Astrocyte (in vitro differentiated cells and primary cell): ENCODE results near the gene LAMC1. TPM values are rescaled to one million over a fixed set of nuclear protein-coding genes. Genes with fewer than 3 reads are reported as not detected.

Source experiments
- DNase-seq: peaks from one replicate; pipeline ENCODE4 v3.0.0-alpha.2; 2010; ENCODE audit warnings: low read depth
- FAIRE-seq: peaks from 2 replicates; lab custom pipeline; 2011; peaks lifted over from hg19 to GRCh38; lab: Jason Lieb, UNC
- H2AFZ ChIP-seq: 2 replicates; pipeline ENCODE4 v1.6.0; 2012; ENCODE audit warnings: low read depth, low read length, inconsistent platforms
- H3K27ac ChIP-seq: 2 replicates; pipeline ENCODE4 v1.5.1; 2011; ENCODE audit warnings: low read depth, low read length, inconsistent platforms
- H3K27me3 ChIP-seq: 2 replicates; pipeline ENCODE4 v1.6.0; 2011; ENCODE audit warnings: low read length, inconsistent platforms; ENCODE audit not compliant: insufficient read depth
- H3K36me3 ChIP-seq: 2 replicates; pipeline ENCODE4 v1.5.1; 2011; ENCODE audit warnings: low read length, inconsistent platforms; ENCODE audit not compliant: insufficient read depth
- H3K4me1 ChIP-seq: 2 replicates; pipeline ENCODE4 v1.5.1; 2011; ENCODE audit warnings: low read length, inconsistent platforms; ENCODE audit not compliant: insufficient read depth
- H3K4me2 ChIP-seq: 2 replicates; pipeline ENCODE4 v1.6.0; 2012; ENCODE audit warnings: low read length, inconsistent platforms
- H3K4me3 ChIP-seq: 2 replicates; pipeline ENCODE4 v1.5.1; 2011; ENCODE audit warnings: low read depth, mild to moderate bottlenecking, low read length, inconsistent platforms; ENCODE audit not compliant: insufficient read depth
- H3K79me2 ChIP-seq: 2 replicates; pipeline ENCODE4 v1.6.0; 2012; ENCODE audit warnings: mild to moderate bottlenecking, low read length, inconsistent platforms; ENCODE audit not compliant: insufficient read depth
- H3K9ac ChIP-seq: 2 replicates; pipeline ENCODE4 v1.6.0; 2012; ENCODE audit warnings: mild to moderate bottlenecking, low read length, inconsistent platforms
- H3K9me3 ChIP-seq: 2 replicates; pipeline ENCODE4 v1.5.1; 2012; ENCODE audit warnings: low read depth, mild to moderate bottlenecking, low read length, inconsistent platforms; ENCODE audit not compliant: insufficient read depth
- H4K20me1 ChIP-seq: 2 replicates; pipeline ENCODE4 v1.6.0; 2012; ENCODE audit warnings: low read length, inconsistent platforms; ENCODE audit not compliant: insufficient read depth
- H3K27ac Mint-ChIP-seq: one replicate; pipeline ENCODE4 v1.8.0; 2021; ENCODE audit warnings: mild to moderate bottlenecking, mixed read lengths; ENCODE audit not compliant: unreplicated experiment
- H3K27me3 Mint-ChIP-seq: one replicate; pipeline ENCODE4 v1.8.0; 2021; ENCODE audit warnings: low read depth, mixed read lengths; ENCODE audit not compliant: unreplicated experiment
- H3K36me3 Mint-ChIP-seq: one replicate; pipeline ENCODE4 v1.8.0; 2021; ENCODE audit warnings: low read depth, mixed read lengths; ENCODE audit not compliant: unreplicated experiment
- H3K4me1 Mint-ChIP-seq: one replicate; pipeline ENCODE4 v1.8.0; 2021; ENCODE audit warnings: low read depth, mixed read lengths; ENCODE audit not compliant: unreplicated experiment
- H3K4me3 Mint-ChIP-seq: one replicate; pipeline ENCODE4 v1.8.0; 2021; ENCODE audit warnings: mild to moderate bottlenecking, moderate library complexity, mixed read lengths; ENCODE audit not compliant: unreplicated experiment
- H3K9me3 Mint-ChIP-seq: one replicate; pipeline ENCODE4 v1.8.0; 2021; ENCODE audit warnings: mild to moderate bottlenecking, mixed read lengths; ENCODE audit not compliant: unreplicated experiment
- CTCF ChIP-seq: IDR thresholded peaks from 2 replicates; pipeline ENCODE4 v1.5.1; 2011; ENCODE audit warnings: low read depth, mild to moderate bottlenecking, inconsistent platforms, low read length, moderate library complexity; ENCODE audit not compliant: insufficient read depth
- EZH2 ChIP-seq: IDR thresholded peaks from 2 replicates; pipeline ENCODE4 v1.6.1; 2012; ENCODE audit warnings: mild to moderate bottlenecking, low read length, inconsistent platforms; ENCODE audit not compliant: insufficient read depth
- total RNA-seq: library from RNA; stranded (reverse); gene quantifications from 2 replicates; pipeline ENCODE4 v1.2.1, GENCODE V29; 2021

Gene LAMC1
- total RNA-seq, 1 donor from 2014 or later = 270 TPM

- H3K4me3 Mint-ChIP-seq = no peak overlapping the region
- H3K4me3 ChIP-seq = no peak overlapping the region
- peaks cover 19% of the 10 kb centered on the region for H3K4me1 Mint-ChIP-seq
- H3K36me3 Mint-ChIP-seq = peaks cover 3% of the 10 kb centered on the region
- peaks cover 95% of the 10 kb centered on the region for H4K20me1 ChIP-seq
- no peaks in the 10 kb centered on the region for H3K9me3 Mint-ChIP-seq
- H3K4me1 ChIP-seq = peaks cover 38% of the 10 kb centered on the region
- no peak overlapping the region for H3K27ac Mint-ChIP-seq
- no peak overlapping the region for H2AFZ ChIP-seq
- no peak overlapping the region for H3K27ac ChIP-seq
- no peak overlapping the region for H3K9ac ChIP-seq
- no peaks in the 10 kb centered on the region for H3K9me3 ChIP-seq
- no peaks in the 10 kb centered on the region for H3K27me3 ChIP-seq
- DNase-seq (no peak), FAIRE-seq (no peak)
- H3K27me3 Mint-ChIP-seq = no peaks in the 10 kb centered on the region
- H3K36me3 ChIP-seq = peaks cover 9% of the 10 kb centered on the region
- H3K4me2 ChIP-seq = peak overlapping the region; percentile 49
- TF ChIP-seq CTCF (no peak), EZH2 (no peak)
- peaks cover 100% of the 10 kb centered on the region for H3K79me2 ChIP-seq
These were observed 75.1 kb downstream of the LAMC1 start for GRCh38 chr1:183098317-183098716.

GRCh38 chr1:183100361-183100974 is 77.2 kb downstream of the LAMC1 start:
- Mint-ChIP-seq H3K27ac (no peak overlapping the region), H3K4me3 (no peak overlapping the region), H3K27me3 (no peaks in the 10 kb centered on the region), H3K4me1 (peaks cover 7% of the 10 kb centered on the region), H3K9me3 (no peaks in the 10 kb centered on the region), H3K36me3 (peaks cover 6% of the 10 kb centered on the region)
- no peak overlapping the region for H3K4me3 ChIP-seq
- no peak overlapping the region for H3K27ac ChIP-seq
- H3K36me3 ChIP-seq = peaks cover 20% of the 10 kb centered on the region
- H3K4me2 ChIP-seq = peak overlapping the region; percentile 5
- FAIRE-seq (no peak), DNase-seq (no peak)
- H3K4me1 ChIP-seq = peaks cover 27% of the 10 kb centered on the region
- H2AFZ ChIP-seq = no peak overlapping the region
- TF ChIP-seq EZH2 = no peak
- no peak for TF ChIP-seq CTCF
- peaks cover 92% of the 10 kb centered on the region for H4K20me1 ChIP-seq
- no peak overlapping the region for H3K9ac ChIP-seq
- no peaks in the 10 kb centered on the region for H3K27me3 ChIP-seq
- no peaks in the 10 kb centered on the region for H3K9me3 ChIP-seq
- H3K79me2 ChIP-seq = peaks cover 100% of the 10 kb centered on the region

- H3K9me3 ChIP-seq = no peaks in the 10 kb centered on the region
- H4K20me1 ChIP-seq = peaks cover 92% of the 10 kb centered on the region
- no peak overlapping the region for H3K27ac Mint-ChIP-seq
- FAIRE-seq (no peak), DNase-seq (peak; percentile 32)
- H3K4me3 Mint-ChIP-seq = no peak overlapping the region
- H3K36me3 ChIP-seq = peaks cover 24% of the 10 kb centered on the region
- TF ChIP-seq CTCF (no peak), EZH2 (no peak)
- no peak overlapping the region for H2AFZ ChIP-seq
- H3K79me2 ChIP-seq = peaks cover 100% of the 10 kb centered on the region
- H3K9ac ChIP-seq = no peak overlapping the region
- H3K4me2 ChIP-seq = peak overlapping the region; percentile 5
- no peak overlapping the region for H3K4me3 ChIP-seq
- peaks cover 8% of the 10 kb centered on the region for H3K4me1 Mint-ChIP-seq
- H3K27me3 Mint-ChIP-seq = no peaks in the 10 kb centered on the region
- H3K27ac ChIP-seq = no peak overlapping the region
- peaks cover 27% of the 10 kb centered on the region for H3K4me1 ChIP-seq
- peaks cover 6% of the 10 kb centered on the region for H3K36me3 Mint-ChIP-seq
- no peaks in the 10 kb centered on the region for H3K9me3 Mint-ChIP-seq
- H3K27me3 ChIP-seq = no peaks in the 10 kb centered on the region
These were observed 77.9 kb downstream of the LAMC1 start for GRCh38 chr1:183101081-183101480.
